HG03039 (cell line): ENCODE results near the gene RNF166.
A peak's percentile ranks its signal among the peaks of the same experiment; 100 is the strongest.

Experiments
- ATAC-seq: cut with Tn5 transposase; IDR thresholded peaks from one replicate; pipeline ENCODE4 v1.9.1; 2021; ENCODE audit warnings: mild to moderate bottlenecking, moderate library complexity; ENCODE audit not compliant: unreplicated experiment

The RNF166 gene, protein sequence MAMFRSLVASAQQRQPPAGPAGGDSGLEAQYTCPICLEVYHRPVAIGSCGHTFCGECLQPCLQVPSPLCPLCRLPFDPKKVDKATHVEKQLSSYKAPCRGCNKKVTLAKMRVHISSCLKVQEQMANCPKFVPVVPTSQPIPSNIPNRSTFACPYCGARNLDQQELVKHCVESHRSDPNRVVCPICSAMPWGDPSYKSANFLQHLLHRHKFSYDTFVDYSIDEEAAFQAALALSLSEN

DNA sequence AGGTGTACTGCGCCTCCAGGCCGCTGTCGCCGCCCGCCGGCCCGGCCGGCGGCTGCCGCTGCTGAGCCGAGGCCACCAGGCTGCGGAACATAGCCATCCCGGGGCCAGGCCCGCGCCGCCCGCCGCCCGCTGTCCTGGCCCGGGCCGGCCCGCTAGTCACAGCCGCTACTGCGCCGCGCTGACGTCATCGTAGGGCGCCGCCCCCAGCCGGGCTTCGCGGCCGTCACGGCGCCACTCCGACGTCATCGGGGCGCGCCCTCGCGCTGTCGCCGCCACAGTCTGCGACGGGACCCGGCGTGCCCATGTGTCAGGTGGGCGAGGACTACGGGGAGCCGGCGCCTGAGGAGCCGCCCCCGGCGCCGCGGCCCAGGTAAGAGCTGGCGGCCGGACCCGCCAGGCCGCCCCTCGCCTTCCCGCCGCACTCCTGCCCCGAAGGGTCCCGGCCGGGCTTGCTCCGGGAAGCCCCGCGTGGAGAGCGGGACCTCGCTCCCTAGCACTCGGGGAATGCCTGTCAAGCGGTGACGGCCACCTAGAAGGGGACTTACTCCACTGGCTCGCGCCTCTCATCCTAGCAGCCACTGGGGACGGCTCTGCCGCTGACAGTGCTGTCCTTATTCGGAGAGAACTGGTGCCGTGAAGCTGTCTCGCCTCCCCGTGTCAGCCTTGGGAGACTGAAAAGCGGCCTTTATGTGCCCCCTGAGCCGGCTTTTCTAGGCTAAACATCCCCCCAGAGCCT is at the start of gene RNF166, which contains the start of gene CTU2:
RNF166 (minus strand) TSS at position 180 of the 736 bp plus-strand sequence; CDS start at position 97, 83 bp downstream.
CTU2 (plus strand) TSS at position 275 of the 736 bp plus-strand sequence; CDS start at position 303, 28 bp downstream.
- peak; percentile 63 for ATAC-seq

DNA sequence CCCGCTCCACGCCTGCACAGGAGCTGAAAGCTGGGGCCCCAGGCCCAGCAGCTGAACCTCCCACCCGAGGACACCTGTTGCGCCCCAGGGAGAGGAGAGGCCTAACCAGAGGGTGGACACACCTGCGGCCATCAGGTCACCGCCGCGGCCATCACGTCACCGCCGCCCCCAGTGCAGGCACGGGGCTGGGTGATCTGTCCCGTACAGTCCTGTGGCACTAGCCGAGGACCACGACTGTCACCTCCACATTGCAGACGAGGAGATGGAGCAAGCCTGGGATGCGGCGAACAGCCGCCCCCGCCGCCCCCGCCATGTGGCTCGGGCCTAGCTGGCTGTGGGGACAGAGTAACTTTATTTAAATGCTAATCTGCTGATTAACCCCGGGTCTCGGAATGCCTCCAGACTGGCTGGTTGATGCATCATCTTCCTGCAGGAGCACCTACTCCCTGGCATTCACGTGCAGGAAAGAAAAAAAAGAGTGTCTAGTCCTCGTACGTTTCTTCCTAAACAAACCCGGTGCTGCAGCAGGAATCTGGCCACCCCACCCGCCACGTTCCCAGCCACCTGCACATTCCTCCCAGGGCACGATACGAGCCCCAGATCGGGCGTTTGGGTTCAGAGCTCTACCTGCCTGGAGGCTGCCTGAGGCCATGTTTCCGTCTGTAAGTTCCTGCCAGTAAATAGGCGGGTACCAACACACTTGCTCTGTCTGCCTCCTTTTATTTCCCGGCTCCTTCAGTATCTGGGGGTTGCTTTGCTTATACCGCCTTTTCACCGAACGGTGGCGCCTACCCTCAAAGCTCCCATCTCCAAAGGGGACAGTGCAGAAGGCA is 48.9 kb upstream of the RNF166 start:
- ATAC-seq: no peak

DNA sequence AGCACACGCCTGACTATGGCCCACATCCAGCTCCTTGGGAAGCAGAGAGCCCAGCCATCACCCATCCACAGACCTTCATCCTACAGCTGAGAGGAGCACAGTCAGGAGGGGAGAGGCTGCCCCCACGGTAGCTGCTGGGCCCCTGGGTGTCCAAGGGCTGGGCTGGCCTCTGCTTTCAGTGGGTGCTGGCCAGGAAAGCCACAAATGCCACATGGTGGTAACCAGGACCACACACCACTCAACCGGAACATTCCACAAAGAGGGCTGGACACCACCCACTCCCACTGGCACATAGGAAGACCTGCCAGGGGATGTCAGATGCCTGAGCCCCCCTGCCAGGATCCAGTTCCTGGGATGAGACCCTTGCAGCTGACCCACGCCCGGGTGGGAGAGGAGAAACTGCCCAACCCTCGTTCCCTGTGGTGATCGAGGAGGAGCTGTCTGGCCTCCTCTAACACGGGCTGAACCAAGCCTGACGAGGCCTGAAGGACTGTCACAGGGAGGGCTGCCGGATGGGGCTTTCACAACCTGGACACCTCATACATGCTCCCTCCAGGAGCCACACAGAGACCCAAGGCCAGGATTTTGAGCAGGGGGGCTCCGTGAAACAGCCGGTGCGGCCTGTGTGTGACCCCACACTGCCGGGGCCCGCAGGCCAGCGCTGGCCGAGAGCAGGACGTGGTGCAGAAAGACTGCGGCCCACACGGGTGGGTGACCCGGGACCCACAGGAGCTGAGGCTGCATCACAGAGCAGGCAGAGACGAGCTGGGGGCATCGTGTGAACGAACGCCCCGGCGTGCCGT is 48.1 kb upstream of the RNF166 start:
- ATAC-seq: no peak

- no peak for ATAC-seq
Measured at GRCh38 chr16:88753602-88754001, 47.4 kb upstream of the RNF166 start.

DNA sequence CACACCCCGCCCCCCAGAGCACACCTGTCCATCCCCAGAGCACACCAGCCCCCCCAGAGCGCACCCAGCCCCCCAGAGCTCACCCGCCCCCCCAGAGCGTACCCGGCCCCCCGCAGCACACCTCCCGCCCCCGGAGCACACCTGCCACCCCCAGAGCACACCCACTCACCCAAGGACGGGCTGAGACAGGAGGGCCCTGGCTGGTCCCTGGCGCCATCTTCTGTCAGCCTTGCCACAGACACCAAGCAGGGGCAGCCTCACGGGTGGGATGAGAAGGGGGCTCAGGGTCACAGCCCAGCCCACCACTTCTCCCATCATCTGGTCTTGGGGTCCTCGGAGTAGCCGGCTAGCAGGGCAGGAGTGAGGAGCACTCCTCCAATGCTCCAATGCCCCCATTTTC is 47.0 kb upstream of the RNF166 start:
- ATAC-seq: no peak

DNA sequence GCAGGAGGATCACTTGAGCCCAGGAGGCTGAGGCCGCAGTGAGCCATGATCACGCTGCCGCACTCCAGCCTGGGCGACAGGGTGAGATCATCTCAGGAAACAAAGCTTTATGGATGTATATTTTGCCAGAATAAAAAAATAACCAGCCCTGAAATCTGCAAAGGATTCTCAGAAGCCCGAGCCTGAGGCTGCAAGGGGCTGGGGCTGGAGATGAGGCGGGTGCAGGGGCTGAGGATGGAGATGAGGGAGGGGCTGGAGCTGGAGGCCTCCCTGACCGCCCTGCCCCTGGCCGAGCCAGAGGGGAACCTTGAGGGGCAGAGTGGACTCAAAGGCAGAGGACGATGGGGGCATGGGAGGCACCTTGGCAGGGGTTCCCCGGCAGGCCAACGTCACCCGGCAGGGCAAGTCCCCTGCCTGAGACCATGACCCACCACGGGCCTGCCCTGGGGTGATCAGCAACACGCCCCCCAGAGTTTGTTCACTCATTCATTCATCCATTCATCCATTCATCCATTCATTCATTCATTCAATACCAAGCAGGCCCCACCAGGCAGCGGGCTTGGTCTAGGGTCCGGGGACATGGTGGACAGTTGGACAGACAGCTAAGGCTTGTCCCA is 46.3 kb upstream of the RNF166 start:
- ATAC-seq: no peak

GRCh38 chr16:88750854-88751253 is 44.6 kb upstream of the RNF166 start:
- no peak for ATAC-seq

DNA sequence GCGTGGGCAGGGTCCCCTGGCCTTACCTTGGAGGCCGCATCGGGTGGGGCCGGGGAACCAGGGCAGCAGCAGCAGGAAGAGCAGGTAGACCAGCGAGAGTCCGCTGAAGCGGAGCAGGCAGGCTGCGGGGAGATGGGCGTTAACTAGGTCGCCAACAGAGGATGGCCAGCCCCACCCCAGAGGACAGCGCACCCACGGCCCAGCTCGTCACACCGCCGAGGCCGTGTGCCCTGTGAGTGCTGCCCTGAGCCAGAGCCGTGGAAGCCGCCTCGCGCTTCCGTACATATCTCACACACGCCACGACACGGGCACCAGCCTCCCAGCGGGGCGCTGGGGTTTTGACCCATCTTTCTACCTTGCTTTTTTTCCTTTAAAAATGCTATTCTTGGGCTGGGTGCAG is 43.1 kb upstream of the RNF166 start:
- ATAC-seq: no peak

DNA sequence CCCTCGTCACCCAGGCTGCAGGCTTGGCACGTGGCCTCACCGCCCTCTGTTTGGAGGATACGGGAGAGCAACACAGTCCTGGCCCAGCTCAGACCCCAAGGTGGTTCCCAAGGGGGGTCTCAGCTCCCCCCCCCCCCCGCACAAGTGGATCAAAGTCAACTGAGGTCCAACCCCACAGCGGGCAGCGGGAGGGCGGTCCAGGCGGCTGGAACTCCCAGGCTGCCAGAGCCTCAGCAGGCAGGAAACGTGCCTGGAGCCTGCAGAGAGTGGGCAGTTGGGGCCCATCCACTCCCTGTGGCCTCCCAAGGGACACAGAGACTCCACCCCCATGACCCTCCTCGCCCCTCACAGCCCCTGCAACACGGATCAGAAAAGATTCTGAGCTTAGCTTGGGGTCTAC is 42.2 kb upstream of the RNF166 start:
- ATAC-seq: no peak

DNA sequence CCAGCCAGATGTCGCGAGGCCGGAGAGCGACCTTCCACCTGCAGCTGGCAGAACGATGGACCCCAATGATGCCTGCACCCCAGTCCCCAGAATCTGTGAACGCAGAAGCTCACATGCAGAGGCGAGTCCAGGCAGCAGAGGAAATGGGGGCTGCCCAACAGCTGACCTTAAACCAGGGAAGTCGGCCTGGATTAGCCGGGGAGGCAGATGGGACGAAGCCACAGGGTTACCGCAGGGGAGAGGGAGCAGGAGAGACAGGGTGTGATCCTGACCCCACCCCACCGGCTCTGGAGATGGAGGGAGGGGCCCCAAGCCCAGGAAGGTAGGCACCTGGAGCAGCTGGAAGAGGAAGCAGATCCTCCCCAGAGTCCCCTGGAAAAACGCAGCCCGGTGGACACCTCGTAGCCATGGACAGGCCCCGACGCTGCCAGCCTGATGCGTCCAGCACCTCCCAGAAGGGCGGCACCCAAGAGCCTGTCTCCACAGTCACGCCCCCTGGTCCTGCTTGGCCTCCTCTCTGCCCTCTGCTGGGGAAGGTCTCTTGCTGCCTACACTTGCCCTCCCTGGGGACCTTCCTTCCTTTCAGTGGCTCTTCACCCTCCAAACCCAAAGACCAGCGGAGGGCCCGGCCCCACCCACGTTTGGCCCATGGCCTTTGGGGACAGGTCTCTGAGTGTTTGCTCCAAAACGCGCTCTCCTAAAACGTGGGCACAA is 41.5 kb upstream of the RNF166 start:
- ATAC-seq: no peak

DNA sequence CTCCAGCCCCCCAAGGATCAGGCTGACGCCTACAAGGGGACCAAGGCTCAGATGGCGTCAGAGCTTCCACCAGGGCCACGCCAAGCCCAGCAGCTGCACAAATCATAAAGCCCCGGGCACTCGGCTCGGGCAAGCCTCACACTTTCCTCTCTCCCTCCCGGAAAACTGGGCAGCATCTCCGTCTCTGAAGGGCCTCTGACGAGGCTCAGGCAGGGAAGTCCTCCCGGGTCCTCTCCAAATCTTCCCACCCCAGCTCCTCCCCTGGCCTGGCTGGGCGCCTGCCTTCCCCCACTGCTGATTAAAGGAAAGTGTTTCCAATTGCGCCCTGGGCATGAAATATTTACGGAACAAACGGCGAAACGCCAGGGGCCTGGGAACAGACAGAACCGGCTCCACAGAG is 40.3 kb upstream of the RNF166 start:
- no peak for ATAC-seq

DNA sequence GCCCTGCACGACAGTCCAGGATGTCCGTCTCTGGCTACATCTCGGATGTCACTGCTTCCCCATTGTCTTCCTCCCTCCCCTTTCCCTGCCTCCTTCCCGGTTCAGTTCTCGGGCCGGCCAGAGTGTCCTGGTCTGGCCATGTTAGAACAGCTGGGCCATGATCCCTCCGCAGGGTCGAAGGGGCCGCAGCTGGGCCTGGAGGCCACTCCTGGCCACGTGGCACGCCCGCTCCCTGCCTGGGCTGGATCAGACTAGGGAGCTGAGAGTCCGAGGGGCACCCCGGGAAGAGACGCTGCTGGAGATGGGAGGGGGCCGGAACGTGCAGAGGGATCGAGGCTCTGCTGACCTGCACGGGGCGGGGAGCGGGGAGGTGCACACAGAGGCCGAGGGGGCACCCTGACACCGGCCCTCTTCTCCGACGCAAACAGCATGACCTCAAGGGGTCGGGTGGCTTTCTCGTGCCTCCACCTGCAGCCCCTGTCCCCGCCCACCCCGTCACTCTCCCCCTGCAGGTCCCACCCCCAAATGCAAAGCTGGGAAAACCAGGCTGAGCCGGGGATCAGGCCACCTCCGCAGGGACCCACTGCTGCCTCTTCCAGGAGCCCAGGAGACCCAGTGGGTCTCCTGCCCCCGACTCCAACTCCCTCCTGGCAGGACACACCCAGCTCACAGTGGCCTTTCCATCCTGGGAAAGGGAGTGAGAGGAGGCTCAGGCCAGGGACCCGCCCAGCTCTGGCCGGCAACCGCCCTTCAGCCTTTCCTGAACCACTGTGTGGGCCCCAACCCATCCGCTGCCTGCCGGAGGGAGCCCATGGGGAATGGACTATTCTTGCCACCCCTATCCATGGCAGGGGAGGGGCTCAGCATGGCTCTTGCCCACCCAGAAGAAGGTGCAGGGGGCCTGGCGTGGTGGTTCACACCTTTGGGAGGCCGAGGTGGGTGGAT is 38.6 kb upstream of the RNF166 start:
- no peak for ATAC-seq

DNA sequence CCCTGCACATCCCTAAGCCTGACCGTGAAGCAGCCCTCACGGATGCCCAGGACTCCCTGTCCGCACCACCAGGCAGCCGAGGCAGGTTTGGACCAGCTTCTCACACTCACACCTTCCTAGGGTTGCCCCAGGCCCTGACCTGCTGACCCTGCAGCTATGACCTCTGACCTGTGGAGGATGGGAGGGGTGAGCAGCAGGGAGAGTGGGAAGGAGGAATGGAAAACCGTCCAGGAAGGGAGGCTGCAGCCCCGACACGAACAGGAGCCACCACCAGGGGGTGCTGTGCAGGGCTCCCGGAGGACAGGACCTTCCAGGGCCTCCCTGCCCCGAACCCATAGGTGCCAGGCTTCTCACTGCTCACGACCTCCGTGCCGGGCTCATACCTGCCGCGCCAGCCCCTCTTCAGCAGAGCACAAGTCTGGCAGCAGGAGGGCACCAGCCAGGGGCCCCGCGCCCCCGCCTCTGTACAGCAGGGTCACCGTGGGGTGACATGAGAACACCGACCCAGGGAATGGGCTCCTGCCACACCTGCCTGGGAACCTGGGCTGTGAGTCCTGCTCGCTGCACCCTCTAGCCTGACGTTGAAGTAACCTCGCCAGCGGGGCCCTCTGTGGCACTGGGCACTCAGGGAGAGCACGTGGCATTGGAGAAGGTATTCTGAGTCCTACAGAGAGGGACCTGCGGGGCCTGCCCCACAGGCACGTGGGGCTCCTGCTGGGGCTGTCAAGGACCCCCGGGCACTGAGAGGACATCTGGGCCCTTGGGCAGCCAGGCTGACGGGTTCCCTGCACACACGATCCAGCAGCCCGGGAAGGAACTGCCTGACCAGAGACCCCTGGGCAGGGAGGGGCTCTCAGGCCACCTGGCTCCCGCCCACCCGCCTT is 37.7 kb upstream of the RNF166 start:
- no peak for ATAC-seq

GRCh38 chr16:88742896-88743605 is 36.8 kb upstream of the RNF166 start:
- no peak for ATAC-seq

GRCh38 chr16:88741368-88741767 is 35.2 kb upstream of the RNF166 start:
- ATAC-seq: no peak

- no peak for ATAC-seq
Measured at GRCh38 chr16:88740727-88741055, 34.5 kb upstream of the RNF166 start.
